HG03469 (cell line): ENCODE data around the gene MMP20.
"Not testable (repeated sequence)": the region's sequence is repeated elsewhere in the genome, so short reads cannot be mapped to it uniquely, and the experiment has no call there.

Experiments
- ATAC-seq: cut with Tn5 transposase; IDR thresholded peaks from one replicate; pipeline ENCODE4 v1.9.1; 2021; ENCODE audit warnings: mild to moderate bottlenecking, moderate library complexity, moderate number of reproducible peaks; ENCODE audit not compliant: unreplicated experiment

The MMP20 gene, protein sequence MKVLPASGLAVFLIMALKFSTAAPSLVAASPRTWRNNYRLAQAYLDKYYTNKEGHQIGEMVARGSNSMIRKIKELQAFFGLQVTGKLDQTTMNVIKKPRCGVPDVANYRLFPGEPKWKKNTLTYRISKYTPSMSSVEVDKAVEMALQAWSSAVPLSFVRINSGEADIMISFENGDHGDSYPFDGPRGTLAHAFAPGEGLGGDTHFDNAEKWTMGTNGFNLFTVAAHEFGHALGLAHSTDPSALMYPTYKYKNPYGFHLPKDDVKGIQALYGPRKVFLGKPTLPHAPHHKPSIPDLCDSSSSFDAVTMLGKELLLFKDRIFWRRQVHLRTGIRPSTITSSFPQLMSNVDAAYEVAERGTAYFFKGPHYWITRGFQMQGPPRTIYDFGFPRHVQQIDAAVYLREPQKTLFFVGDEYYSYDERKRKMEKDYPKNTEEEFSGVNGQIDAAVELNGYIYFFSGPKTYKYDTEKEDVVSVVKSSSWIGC

DNA sequence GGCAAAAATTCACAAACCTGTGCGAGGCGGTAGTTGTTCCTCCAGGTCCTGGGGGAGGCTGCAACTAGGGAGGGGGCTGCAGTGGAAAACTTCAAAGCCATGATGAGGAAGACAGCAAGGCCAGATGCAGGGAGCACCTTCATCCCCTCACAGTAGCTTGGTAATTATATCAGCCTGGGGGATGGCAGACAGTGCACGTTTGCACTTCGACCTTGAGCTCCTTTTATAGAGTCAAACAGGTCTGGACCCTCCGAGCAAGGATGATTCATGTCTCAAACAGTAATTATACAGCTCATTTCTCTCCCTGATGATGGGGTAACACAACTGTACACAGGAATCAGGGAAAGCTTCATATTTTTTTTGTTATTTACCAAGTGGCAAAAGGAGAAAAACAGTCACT is at the start of gene MMP20:
Gene MMP20, minus strand, starts transcription at position 156 of the 400 bp plus-strand sequence. Its CDS starts 13 bp downstream, at position 143.
- ATAC-seq = no peak

DNA sequence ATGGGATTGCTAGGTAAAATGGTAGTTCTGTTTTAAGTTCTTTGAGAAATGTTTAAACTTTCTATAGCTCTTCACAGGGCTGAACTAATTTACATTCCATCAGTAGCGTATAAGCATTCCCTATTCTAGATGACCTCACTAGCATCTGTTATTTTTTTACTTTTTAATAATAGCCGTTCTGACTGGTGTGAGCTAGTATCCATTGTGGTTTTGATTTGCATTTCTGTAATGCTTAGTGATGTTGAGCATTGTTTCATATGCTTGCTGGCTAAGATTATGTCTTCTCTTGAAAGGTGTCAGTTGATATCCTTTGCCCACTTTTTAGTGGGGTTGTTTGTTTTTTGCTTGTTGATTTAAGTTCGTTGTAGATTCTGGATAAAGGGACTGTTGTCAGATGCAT is 44.5 kb upstream of the MMP20 start:
- peak; percentile 62 for ATAC-seq

DNA sequence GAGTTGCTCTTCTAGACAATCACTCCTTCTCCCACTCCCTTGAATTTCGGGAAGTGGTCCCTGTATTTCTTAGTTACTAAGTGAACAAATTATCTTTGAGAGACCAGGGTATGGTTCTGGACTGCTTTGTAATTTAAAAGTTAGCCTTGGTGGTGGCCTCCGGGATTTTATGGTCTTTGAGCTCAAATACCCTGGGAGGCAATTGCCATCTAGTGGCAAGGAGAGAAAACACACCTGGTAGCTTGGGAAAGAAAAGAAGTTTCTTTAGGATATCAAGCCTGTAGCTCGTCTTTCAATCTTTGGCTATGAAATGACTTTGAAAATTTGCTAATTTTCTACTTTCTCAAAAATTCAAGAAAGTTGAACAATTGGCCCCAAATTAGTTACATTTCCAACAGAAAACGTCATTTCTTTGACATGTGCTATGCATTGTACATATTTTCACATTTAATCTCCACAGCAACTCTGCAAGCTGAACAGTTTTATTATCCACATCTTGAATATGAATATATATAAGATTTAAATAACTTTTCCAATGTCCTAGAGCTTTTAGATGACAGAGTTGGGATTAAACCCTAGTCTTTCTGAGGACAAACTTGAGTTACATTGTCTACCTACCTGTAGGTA is 41.3 kb upstream of the MMP20 start:
- peak; percentile 35 for ATAC-seq

DNA sequence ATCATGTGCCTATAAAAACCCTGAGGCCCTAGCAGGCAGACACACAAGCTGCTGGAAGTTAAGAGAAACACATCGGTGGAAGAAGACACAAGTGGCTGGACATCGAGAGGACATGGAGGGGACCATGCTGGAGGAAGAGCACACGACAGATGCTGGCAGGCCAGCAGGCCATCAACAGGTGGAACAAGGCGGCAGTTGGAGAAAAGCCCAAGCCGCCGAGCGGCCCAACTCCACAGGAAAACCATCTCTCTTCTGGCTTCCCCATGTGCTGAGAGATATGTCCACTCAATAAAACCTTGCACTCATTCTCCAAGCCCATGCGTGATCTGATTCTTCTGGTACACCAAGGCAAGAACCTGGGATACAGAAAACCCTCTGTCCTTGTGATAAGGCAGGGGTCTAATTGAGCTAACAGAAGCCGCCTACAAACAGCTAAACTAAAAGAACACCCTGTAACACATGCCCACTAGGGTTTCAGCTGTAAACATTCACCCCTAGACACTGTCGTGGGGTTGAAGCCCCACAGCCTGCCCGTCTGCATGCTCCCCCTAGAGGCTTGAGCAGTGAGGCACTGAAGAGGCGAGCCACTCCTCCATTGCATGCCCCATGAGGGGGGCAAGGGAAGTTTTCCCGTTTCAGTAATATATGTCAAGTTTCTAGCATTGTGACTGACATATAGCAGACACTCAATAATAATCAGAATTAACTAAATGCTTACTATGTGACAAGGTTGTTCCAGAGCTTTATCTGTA is 39.0 kb upstream of the MMP20 start:
- ATAC-seq = peak; percentile 41

DNA sequence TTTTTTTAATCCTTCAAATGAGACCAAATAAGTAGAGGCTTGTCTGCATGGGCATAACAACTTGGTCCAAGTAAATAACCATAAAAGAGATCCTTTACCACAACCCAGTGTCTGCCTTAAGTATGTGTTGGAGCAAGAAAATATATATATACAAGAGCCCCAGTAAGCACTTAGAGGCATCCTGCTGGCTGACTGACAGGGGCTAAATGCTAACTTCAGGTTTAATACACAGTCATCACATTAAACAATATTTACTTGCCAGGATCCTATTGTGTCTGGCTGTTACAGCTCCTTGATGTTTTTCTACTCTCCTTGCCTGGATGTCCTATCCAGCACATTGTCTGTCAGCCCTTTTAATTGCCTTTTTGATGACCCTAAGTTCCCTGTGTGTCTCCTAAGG is 37.5 kb upstream of the MMP20 start:
- ATAC-seq = no peak

DNA sequence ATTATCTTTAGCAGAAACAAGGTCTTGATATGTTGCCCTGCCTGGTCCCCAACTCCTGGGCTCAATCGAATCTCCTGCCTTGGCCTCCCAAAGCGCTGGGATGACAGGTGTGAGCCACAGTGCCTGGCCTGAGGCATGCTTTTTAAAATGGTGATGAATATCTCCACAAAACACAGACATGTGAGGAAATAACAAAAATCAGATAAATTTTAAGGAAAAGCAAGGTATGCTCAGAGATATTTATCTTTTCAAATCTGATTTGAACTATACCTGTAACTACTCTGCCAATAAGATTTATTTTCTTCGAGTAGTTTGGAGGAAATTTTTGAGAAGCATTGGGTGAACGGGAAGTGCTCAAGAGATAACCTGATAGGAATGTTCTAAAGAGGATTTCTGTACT is 35.9 kb upstream of the MMP20 start:
- no peak for ATAC-seq

DNA sequence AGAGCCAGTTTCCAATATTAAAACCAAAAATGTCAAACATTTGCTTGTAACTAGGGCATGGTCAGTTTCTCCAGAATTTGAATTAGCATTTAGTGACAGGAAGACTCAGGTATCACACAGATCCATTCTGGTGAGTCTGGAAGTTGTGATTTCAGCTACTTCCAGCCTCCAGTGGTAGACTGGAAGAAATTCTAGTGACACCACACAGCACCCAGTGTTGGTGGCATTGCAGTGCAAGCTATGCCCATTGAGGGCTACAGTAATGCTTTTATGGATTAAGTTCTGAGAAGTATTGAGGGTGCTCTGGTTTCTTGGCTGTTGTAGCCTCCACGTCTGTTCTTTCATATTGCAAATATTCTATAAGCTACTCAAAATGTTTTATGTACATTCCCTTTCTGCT is 31.4 kb upstream of the MMP20 start:
- ATAC-seq = no peak

DNA sequence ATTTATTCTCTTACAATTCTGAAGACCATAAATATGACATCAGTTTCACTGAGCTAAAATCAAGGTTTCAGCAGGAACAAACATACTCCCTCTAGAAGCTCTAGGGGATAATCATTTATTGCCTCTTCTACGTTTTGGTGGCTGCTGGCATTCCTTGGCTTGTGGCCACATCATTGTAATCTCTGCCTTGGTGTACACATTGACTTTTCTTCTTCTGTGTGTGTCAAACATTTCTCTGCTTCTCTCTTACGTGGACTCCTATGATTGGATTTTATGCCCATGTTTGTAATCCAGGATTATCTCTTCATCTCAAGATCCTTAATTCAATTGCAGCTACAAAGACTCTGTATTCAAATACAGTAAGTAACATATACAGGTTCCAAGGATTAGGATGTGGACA is 30.4 kb upstream of the MMP20 start:
- no peak for ATAC-seq

DNA sequence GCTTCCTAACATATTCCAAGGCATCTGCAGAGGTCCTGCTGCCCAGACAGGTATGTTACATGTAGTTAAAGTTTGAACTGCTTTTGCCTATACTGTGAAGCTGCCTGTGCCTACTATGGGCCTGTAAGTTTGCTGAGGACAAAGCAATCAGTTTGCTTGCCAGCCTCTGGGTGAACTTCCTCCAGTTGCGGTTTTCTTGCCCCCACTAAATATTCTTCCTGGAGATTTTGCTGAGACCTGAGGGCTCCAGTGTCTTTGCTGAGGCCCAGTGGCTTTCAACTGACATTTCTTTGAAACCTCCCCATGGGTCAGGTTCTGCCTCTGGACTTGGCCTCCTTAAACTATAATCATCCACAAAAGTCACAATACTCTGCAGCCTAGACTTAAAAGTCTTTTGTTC is 29.6 kb upstream of the MMP20 start:
- no peak for ATAC-seq

DNA sequence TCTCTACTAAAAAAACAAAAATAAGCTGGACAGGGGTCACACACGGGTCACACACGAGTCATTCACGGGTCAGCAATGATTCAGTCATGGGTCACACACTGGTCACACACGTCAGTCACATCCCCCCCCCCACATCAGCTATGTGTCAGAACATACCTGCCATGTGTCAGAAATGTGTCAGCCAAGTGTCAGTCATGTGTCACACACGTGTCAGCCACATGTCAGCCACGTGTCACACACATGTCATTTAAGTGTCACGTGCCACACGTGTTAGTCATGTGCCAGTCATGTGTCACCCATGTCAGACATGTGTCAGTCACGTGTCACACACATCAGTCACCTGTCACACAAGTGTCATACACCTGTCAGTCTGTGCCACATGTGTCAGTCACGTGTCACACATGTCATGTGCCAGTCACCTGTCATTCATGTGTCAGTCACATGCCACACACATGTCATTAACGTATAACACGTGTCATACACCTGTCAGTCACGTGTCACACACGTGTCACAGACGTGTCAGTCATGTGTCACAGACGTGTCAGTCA is 28.7 kb upstream of the MMP20 start:
- ATAC-seq = no peak

DNA sequence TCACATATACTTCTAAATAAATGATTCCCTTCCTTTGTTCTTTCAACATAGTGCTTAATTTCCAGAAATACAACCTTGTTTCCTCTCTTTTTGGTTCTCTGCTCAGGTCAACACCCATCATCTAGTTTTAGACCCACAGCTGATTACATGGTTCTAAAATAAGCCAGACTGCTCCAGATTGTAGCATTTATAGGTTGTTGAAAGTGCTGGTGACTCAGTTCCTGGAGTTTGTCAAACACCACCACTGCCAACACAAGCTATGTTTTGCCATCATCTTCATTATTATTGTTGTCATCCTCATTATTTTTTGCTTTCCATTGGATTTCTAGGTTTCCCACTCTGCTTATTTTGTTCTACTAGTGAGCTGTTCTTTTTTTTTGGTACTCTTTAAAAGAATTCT is 22.3 kb upstream of the MMP20 start:
- ATAC-seq = no peak

DNA sequence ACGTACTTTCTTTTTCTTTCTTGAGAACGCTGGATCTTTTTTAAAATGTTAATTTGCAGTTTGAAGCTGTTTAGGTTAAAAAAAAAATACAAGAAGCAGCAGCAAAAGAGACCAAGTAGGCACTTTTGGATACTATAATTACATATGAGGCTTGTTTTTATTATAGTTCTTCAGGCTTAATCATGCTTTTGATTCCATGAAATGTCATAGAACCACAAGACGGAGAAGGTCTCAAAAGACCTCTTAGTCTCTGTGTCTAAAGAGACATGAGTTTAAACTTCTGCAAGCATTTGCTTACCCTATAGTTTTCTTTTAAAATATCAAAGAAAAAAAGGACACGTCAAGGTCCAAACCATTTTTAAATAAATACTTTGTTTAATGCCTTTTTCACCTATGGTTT is 18.8 kb upstream of the MMP20 start:
- no peak for ATAC-seq

DNA sequence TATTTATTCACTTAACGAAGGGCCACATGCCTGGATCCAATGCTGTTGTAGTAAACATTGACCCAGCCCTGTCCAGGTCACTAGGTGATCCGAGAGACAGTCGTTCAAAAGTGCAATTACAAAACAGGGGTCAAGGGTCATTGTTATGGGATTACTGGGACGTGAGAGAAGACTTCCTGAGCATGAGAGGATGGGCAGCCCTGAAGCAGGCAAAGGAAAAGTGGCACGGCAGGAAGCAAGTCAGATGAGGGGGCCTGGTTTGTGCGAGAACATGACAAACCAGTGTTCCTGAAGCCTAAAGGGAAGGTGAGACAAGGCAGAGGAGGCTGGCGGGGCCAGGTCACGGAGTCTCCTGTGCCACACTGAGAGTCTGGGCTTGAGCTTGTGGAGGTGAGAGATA is 15.8 kb upstream of the MMP20 start:
- ATAC-seq = no peak

DNA sequence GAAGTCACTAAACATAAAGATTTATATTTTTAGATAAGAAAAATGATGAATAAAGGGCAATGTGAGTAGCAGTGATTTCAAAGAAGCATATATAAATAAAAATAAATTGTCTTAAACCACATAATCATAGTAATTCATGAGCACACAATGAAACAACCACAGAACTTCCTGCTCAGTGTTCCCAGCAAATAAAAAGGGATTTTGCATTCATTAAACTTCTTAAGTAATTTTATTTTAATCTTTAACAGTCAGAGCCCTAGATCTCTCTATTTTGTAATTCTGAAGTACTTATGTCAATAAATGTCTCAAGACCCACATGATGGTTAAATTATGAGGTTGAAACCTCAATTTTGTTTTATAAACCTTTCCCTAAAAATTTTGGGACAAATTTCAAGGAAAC is 14.5 kb upstream of the MMP20 start:
- no peak for ATAC-seq

DNA sequence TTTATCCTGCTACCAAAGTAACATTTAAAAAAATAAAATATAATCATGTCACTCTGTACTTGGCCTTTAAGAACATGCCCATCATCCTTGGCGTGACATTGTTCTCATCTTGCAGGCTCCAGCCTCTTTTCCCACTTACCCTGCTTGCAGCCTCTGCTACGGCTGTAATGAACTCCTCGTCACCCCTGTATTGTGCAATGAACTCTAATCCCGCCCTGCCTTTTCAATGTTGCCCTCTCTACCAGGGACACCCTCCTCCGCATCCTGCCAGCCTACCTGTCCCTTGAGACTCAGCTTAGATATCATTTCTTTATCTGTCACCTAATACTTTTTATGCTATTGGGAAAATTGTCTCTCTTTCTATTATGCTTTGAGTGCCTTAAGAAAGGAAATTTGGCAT is 12.6 kb upstream of the MMP20 start:
- no peak for ATAC-seq

DNA sequence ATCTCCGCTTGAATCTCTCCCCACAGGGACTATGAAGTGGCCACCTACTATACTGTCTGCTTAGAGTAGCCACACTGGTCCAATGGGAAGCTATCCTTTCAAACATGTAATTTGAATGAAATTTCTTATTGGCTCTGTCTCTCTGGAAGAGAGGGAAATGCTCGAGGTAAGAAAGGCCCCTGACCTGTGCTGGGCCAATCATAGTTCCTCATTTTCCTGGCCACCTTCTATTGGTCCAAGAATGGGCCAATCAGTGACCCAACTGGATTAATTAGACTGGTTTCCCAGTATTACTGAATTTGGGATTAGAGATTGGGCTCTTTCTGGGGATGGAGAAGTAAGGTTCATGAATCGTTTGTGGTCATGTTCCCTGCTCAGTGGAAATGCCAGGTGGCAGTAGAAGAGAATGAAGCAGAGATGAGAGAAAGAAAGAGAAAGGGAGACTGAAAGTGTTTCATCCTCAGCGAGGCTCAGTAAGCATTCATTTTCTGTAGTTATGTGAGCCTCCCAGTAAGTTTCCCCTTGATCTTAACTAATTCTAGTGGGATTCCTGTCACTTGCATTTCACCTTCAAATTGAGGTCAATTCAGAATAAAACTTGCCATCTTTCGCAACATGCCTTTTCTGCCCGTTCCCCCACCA is 8.4 kb upstream of the MMP20 start:
- no peak for ATAC-seq

DNA sequence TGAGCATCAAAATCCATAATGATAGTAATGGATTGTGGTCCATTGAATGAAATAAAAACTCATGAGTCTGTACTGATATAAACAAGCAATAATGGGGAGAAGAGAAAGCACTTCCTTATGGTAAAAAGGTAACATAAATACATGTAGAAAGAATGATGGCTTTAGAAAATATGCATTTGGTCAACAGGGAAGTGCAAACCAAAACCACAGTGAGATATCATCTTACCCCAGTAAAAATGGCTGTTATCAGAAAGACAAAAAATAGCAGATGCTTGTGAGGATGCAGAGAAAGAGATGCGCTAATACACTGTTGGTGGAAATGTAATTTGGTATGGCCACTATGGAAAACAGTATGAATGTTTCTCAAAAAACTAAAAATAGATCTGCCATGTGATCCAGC is 6.9 kb upstream of the MMP20 start:
- no peak for ATAC-seq

DNA sequence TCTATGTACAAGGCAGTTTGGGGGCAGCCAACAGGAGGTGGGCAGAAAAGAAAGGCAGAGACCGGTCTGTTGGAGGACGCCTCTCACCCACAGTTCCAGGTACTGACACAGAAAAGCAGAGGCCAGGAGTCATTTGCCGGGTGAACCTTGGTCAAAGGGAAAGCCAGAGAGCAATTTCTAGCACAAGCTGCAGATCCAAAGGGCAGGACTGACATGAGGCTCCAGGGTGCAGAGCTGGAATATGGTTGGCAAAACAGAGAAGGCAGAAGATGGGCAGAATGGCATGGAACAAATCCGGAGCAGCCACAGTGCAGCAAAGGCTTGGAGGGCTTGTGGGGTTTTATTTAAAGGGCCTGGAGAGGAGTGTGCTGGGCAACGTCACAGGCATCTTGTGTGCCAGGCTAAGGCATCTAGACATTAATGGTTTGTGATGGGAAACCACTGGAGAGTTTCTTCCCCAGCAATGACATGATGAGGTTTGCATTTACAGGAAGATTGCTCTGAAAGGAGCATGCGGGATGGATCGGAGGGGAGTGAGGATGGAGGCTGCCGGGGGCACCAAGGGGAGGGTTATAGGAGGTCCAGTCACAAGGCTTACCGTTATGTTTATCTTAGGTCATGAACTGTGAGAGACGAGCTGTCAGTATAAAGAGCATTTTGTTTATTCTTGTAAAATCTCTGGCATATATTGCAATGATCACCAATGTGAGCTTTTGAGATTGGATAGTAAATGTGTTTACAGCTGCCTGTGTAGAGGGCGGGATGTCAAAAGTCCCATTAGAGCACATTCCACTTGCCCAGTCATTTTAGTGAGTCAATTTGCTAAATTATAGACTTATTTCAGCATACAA is 5.7 kb upstream of the MMP20 start:
- ATAC-seq = no peak

DNA sequence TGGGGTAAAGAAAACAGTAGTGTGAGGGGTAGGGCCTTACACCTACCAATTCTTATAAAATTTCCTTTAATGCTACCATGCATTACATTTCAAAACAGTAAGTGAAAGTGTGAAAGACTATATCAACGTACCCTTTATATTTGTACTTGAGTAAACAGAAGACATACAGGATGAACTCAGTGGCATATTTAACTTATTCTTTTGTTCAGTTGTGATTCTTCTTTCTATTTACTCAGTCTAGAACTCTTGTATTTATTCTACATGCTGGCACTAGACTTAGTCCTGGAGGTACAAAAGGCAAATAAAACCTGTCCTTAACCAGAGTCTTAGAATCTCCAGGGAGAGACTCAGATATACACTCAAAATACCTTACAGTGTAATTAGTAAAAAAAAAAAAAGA is 4.8 kb upstream of the MMP20 start:
- not testable (repeated sequence) for ATAC-seq

DNA sequence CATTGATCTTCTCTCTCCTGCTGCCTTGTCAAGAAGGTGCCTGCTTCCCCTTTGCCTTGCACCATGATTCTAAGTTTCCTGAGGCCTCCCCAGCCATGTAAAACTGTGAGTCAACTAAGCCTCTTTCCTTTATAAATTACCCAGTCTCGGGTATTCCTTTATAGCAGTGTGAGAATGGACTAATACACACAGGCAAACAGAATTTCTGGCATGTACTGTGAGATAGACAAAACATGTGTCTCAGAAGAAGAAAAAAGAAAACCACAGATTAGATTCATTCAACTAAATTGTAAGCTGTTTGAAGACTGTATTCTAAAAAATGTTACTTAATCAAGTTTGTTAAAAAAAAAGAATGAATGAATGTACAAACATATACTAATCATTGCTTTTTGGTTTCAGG is 1.5 kb upstream of the MMP20 start:
- ATAC-seq = no peak
